HEK293 (cell line): ENCODE data around the gene CPT1A.

ENCODE experiments used
- CTCF ChIA-PET: fragments of 350-600 bp; formaldehyde crosslinking; extraction: SDS; loops from one replicate; lab custom pipeline; 2021; ENCODE audit warnings: antibody characterized with exemption; lab: Yijun Ruan, JAX
- POLR2A ChIA-PET: fragments of 300-600 bp; formaldehyde crosslinking; extraction: SDS; loops from one replicate; lab custom pipeline; 2020; ENCODE audit warnings: antibody characterized with exemption, inconsistent platforms; lab: Yijun Ruan, JAX
- H3K27ac ChIP-seq: fragments of 200-500 bp; sonication (Bioruptor generic); 2 replicates; pipeline ENCODE4 v1.5.1; 2014; ENCODE audit warnings: low read depth, low read length, control low read depth, inconsistent platforms; ENCODE audit errors: extremely low read depth
- H3K36me3 ChIP-seq, 2 experiments: fragments of 200-500 bp in 1 of 2; sonication (Bioruptor generic) in 1 of 2; 1 replicate in 1 of 2; 2 replicates in 1 of 2; pipeline ENCODE4 v1.5.1; 2014 to 2017; ENCODE audit warnings: inconsistent platforms in 2 of 2, low read length in 2 of 2; ENCODE audit not compliant: control insufficient read depth in 2 of 2, insufficient read depth in 1 of 2
- H3K4me1 ChIP-seq: fragments of 200-500 bp; sonication (Bioruptor generic); 2 replicates; pipeline ENCODE4 v1.5.1; 2014; ENCODE audit warnings: mild to moderate bottlenecking, low read length, inconsistent platforms; ENCODE audit not compliant: control insufficient read depth, insufficient read depth
- H3K4me3 ChIP-seq: 2 replicates; pipeline ENCODE4 v1.5.1; 2011; ENCODE audit warnings: low read depth, mild to moderate bottlenecking, control low read depth, low read length, moderate library complexity
- H3K9me3 ChIP-seq: fragments of 200-500 bp; sonication (Bioruptor generic); 2 replicates; pipeline ENCODE4 v1.5.1; 2014; ENCODE audit warnings: low read depth, low read length, inconsistent platforms; ENCODE audit not compliant: control insufficient read depth, insufficient read depth
- GLIS1 ChIP-seq: fragments of 450-650 bp; formaldehyde crosslinking; IDR thresholded peaks from 2 replicates; pipeline ENCODE4 v1.5.1; 2016; ENCODE audit warnings: missing biosample characterization, missing genetic modification characterization
- RBAK ChIP-seq: fragments of 450-650 bp; formaldehyde crosslinking; IDR thresholded peaks from 2 replicates; pipeline ENCODE4 v1.5.1; 2016; ENCODE audit warnings: missing biosample characterization, missing genetic modification characterization
- SP2 ChIP-seq: fragments of 450-650 bp; formaldehyde crosslinking; IDR thresholded peaks from 2 replicates; pipeline ENCODE4 v1.5.1; 2016; ENCODE audit warnings: missing biosample characterization, missing genetic modification characterization
- SP3 ChIP-seq: fragments of 450-650 bp; formaldehyde crosslinking; IDR thresholded peaks from 2 replicates; pipeline ENCODE4 v1.5.1; 2016; ENCODE audit warnings: missing biosample characterization, missing genetic modification characterization
- TRIM28 ChIP-seq: IDR thresholded peaks from 2 replicates; pipeline ENCODE4 v1.6.1; 2011; ENCODE audit warnings: low read length, control low read depth, borderline replicate concordance
- ZBTB7A ChIP-seq: fragments of 450-650 bp; formaldehyde crosslinking; IDR thresholded peaks from 2 replicates; pipeline ENCODE4 v1.5.1; 2016; ENCODE audit warnings: low read depth, missing biosample characterization, missing genetic modification characterization
- ZEB2 ChIP-seq: fragments of 450-650 bp; formaldehyde crosslinking; IDR thresholded peaks from 2 replicates; pipeline ENCODE4 v1.5.1; 2016; ENCODE audit warnings: missing biosample characterization, missing genetic modification characterization
- ZFHX2 ChIP-seq: fragments of 450-650 bp; formaldehyde crosslinking; conservative IDR thresholded peaks from 2 replicates; pipeline ENCODE4 v1.5.1; 2016; ENCODE audit warnings: missing biosample characterization, missing genetic modification characterization
- ZFP3 ChIP-seq: fragments of 450-650 bp; formaldehyde crosslinking; IDR thresholded peaks from 2 replicates; pipeline ENCODE4 v1.5.1; 2016; ENCODE audit warnings: low read depth, missing biosample characterization, missing genetic modification characterization
- ZNF133 ChIP-seq: fragments of 450-650 bp; formaldehyde crosslinking; IDR thresholded peaks from 2 replicates; pipeline ENCODE4 v1.5.1; 2016; ENCODE audit warnings: missing biosample characterization, missing genetic modification characterization
- ZNF184 ChIP-seq: fragments of 450-650 bp; IDR thresholded peaks from 2 replicates; pipeline ENCODE4 v1.5.1; 2018; ENCODE audit warnings: missing biosample characterization, mild to moderate bottlenecking, missing genetic modification characterization
- ZNF311 ChIP-seq: fragments of 450-650 bp; formaldehyde crosslinking; IDR thresholded peaks from 2 replicates; pipeline ENCODE4 v1.5.1; 2017; ENCODE audit warnings: missing biosample characterization, missing genetic modification characterization, borderline replicate concordance
- ZNF561 ChIP-seq: fragments of 450-650 bp; IDR thresholded peaks from 2 replicates; pipeline ENCODE4 v1.5.1; 2018; ENCODE audit warnings: missing biosample characterization, missing genetic modification characterization, borderline replicate concordance
- ZNF600 ChIP-seq: fragments of 450-650 bp; formaldehyde crosslinking; IDR thresholded peaks from 2 replicates; pipeline ENCODE4 v1.5.1; 2016; ENCODE audit warnings: missing biosample characterization, missing genetic modification characterization
- ZNF664 ChIP-seq: fragments of 450-650 bp; formaldehyde crosslinking; IDR thresholded peaks from 2 replicates; pipeline ENCODE4 v1.5.1; 2016; ENCODE audit warnings: missing biosample characterization, missing genetic modification characterization
- ZNF677 ChIP-seq: fragments of 450-650 bp; IDR thresholded peaks from 2 replicates; pipeline ENCODE4 v1.5.0; 2018; ENCODE audit warnings: missing biosample characterization, mild to moderate bottlenecking, missing genetic modification characterization, moderate library complexity
- ZNF830 ChIP-seq: fragments of 450-650 bp; IDR thresholded peaks from 2 replicates; pipeline ENCODE4 v1.5.0; 2018; ENCODE audit warnings: missing biosample characterization, missing genetic modification characterization, low read depth, mild to moderate bottlenecking, moderate library complexity
- TF ChIP-seq, protein P1 (sequence below): fragments of 450-650 bp; formaldehyde crosslinking; conservative IDR thresholded peaks from 2 replicates; pipeline ENCODE4 v1.5.1; 2016; ENCODE audit warnings: low read depth, missing biosample characterization, missing genetic modification characterization
- TF ChIP-seq, protein P2 (sequence below): fragments of 450-650 bp; formaldehyde crosslinking; IDR thresholded peaks from 2 replicates; pipeline ENCODE4; 2016; ENCODE audit warnings: missing biosample characterization, missing genetic modification characterization
- TF ChIP-seq, protein P3 (sequence below): fragments of 450-650 bp; formaldehyde crosslinking; IDR thresholded peaks from 2 replicates; pipeline ENCODE4 v1.5.1; 2016; ENCODE audit warnings: missing biosample characterization, missing genetic modification characterization, borderline replicate concordance
- TF ChIP-seq, protein P4 (sequence below): fragments of 450-650 bp; formaldehyde crosslinking; IDR thresholded peaks from 2 replicates; pipeline ENCODE4 v1.5.1; 2016; ENCODE audit warnings: missing biosample characterization, missing genetic modification characterization
- TF ChIP-seq, protein P5 (sequence below): fragments of 450-650 bp; formaldehyde crosslinking; IDR thresholded peaks from 2 replicates; pipeline ENCODE4 v1.5.1; 2016; ENCODE audit warnings: missing biosample characterization, missing genetic modification characterization
- TF ChIP-seq, protein P6 (sequence below): fragments of 450-650 bp; formaldehyde crosslinking; IDR thresholded peaks from 2 replicates; pipeline ENCODE4 v1.5.1; 2016; ENCODE audit warnings: missing biosample characterization, missing genetic modification characterization
- TF ChIP-seq, protein P7 (sequence below): fragments of 450-650 bp; formaldehyde crosslinking; IDR thresholded peaks from 2 replicates; pipeline ENCODE4 v1.5.1; 2016; ENCODE audit warnings: missing biosample characterization, missing genetic modification characterization

The CPT1A gene

DNA sequence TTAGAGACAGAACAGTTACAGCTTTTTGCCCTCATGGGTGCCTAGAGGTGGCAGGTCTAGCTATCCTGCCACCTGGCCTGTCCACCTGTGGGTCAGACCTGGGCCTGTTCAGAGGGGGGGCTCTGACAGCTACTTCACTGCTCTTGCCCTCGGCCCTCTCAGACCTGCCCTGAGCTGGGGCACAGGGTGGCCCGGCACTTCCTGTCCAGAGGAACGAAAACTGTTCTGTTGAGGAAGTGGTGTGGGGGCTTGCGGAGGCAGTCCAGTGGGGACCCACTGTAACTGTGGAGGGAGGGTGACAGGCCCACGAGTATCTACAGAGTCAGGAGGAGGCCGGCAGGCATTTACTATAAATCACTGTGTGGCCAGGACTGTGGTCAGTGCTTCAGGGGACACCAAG is 106.6 kb downstream of the CPT1A start (continued):
- TF ChIP-seq, protein P1, sequence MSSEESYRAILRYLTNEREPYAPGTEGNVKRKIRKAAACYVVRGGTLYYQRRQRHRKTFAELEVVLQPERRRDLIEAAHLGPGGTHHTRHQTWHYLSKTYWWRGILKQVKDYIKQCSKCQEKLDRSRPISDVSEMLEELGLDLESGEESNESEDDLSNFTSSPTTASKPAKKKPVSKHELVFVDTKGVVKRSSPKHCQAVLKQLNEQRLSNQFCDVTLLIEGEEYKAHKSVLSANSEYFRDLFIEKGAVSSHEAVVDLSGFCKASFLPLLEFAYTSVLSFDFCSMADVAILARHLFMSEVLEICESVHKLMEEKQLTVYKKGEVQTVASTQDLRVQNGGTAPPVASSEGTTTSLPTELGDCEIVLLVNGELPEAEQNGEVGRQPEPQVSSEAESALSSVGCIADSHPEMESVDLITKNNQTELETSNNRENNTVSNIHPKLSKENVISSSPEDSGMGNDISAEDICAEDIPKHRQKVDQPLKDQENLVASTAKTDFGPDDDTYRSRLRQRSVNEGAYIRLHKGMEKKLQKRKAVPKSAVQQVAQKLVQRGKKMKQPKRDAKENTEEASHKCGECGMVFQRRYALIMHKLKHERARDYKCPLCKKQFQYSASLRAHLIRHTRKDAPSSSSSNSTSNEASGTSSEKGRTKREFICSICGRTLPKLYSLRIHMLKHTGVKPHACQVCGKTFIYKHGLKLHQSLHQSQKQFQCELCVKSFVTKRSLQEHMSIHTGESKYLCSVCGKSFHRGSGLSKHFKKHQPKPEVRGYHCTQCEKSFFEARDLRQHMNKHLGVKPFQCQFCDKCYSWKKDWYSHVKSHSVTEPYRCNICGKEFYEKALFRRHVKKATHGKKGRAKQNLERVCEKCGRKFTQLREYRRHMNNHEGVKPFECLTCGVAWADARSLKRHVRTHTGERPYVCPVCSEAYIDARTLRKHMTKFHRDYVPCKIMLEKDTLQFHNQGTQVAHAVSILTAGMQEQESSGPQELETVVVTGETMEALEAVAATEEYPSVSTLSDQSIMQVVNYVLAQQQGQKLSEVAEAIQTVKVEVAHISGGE (tag by site-specific recombination), result no peak
- no peak for TF ChIP-seq ZFHX2 (tag by site-specific recombination)
- TF ChIP-seq, protein P2, sequence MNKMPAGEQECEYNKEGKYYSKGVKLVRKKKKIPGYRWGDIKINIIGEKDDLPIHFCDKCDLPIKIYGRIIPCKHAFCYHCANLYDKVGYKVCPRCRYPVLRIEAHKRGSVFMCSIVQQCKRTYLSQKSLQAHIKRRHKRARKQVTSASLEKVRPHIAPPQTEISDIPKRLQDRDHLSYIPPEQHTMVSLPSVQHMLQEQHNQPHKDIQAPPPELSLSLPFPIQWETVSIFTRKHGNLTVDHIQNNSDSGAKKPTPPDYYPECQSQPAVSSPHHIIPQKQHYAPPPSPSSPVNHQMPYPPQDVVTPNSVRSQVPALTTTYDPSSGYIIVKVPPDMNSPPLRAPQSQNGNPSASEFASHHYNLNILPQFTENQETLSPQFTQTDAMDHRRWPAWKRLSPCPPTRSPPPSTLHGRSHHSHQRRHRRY (tag by site-specific recombination), result no peak
- TF ChIP-seq, protein P3, sequence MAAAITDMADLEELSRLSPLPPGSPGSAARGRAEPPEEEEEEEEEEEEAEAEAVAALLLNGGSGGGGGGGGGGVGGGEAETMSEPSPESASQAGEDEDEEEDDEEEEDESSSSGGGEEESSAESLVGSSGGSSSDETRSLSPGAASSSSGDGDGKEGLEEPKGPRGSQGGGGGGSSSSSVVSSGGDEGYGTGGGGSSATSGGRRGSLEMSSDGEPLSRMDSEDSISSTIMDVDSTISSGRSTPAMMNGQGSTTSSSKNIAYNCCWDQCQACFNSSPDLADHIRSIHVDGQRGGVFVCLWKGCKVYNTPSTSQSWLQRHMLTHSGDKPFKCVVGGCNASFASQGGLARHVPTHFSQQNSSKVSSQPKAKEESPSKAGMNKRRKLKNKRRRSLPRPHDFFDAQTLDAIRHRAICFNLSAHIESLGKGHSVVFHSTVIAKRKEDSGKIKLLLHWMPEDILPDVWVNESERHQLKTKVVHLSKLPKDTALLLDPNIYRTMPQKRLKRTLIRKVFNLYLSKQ, result no peak
- no peak for TF ChIP-seq ZNF664
- TF ChIP-seq, protein P4, sequence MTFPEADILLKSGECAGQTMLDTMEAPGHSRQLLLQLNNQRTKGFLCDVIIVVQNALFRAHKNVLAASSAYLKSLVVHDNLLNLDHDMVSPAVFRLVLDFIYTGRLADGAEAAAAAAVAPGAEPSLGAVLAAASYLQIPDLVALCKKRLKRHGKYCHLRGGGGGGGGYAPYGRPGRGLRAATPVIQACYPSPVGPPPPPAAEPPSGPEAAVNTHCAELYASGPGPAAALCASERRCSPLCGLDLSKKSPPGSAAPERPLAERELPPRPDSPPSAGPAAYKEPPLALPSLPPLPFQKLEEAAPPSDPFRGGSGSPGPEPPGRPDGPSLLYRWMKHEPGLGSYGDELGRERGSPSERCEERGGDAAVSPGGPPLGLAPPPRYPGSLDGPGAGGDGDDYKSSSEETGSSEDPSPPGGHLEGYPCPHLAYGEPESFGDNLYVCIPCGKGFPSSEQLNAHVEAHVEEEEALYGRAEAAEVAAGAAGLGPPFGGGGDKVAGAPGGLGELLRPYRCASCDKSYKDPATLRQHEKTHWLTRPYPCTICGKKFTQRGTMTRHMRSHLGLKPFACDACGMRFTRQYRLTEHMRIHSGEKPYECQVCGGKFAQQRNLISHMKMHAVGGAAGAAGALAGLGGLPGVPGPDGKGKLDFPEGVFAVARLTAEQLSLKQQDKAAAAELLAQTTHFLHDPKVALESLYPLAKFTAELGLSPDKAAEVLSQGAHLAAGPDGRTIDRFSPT (tag by site-specific recombination), result no peak
- TF ChIP-seq TRIM28, result no peak
- TF ChIP-seq ZNF830, result no peak
- no peak for TF ChIP-seq RBAK (tag by site-specific recombination)

DNA sequence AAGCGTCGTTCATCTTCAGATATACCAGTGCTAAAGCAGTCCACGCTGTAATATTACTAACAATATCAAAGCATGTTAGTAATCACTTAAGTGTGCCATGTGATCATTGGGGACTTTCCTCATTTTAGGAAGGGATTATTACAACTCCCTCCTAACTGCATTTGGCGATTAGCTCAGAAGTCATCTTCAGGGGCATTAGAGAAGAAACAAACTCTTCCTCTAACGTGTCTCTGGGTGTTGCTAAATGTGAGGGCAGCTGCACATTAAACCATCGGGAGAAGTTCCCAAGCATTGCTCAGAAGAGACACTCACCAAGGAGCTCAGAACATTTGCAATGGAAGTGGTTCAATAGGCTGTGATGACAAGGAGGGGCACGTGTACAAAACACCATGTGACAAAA is 107.6 kb downstream of the CPT1A start:
- no peaks in the 10 kb centered on the region for H3K4me1 ChIP-seq
- H3K9me3 ChIP-seq, result no peaks in the 10 kb centered on the region
- H3K27ac ChIP-seq, result no peak overlapping the region
- no peak overlapping the region for H3K4me3 ChIP-seq
- ChIA-PET POLR2A (no interaction called here), CTCF (interaction anchor here (0.6 kb wide), 1 partner anchor 12 kb away, joined by 4 read pairs; no protein-coding TSS in a partner anchor)
- H3K36me3 ChIP-seq, result no peaks in the 10 kb centered on the region
- TF ChIP-seq SP2 (tag by site-specific recombination) (no peak), ZNF184 (tag by site-specific recombination) (no peak), ZEB2 (tag by site-specific recombination) (no peak), ZNF133 (tag by site-specific recombination) (no peak), ZNF600 (tag by site-specific recombination) (no peak), ZNF311 (tag by site-specific recombination) (no peak), ZNF561 (tag by site-specific recombination) (no peak), ZNF677 (tag by site-specific recombination) (no peak), SP3 (tag by site-specific recombination) (no peak), GLIS1 (no peak), ZBTB7A (tag by site-specific recombination) (no peak), ZFP3 (tag by site-specific recombination) (no peak)
- TF ChIP-seq, protein P5, sequence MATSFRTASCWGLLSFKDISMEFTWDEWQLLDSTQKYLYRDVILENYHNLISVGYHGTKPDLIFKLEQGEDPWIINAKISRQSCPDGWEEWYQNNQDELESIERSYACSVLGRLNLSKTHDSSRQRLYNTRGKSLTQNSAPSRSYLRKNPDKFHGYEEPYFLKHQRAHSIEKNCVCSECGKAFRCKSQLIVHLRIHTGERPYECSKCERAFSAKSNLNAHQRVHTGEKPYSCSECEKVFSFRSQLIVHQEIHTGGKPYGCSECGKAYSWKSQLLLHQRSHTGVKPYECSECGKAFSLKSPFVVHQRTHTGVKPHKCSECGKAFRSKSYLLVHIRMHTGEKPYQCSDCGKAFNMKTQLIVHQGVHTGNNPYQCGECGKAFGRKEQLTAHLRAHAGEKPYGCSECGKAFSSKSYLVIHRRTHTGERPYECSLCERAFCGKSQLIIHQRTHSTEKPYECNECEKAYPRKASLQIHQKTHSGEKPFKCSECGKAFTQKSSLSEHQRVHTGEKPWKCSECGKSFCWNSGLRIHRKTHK, result no peak
- TF ChIP-seq, protein P6, sequence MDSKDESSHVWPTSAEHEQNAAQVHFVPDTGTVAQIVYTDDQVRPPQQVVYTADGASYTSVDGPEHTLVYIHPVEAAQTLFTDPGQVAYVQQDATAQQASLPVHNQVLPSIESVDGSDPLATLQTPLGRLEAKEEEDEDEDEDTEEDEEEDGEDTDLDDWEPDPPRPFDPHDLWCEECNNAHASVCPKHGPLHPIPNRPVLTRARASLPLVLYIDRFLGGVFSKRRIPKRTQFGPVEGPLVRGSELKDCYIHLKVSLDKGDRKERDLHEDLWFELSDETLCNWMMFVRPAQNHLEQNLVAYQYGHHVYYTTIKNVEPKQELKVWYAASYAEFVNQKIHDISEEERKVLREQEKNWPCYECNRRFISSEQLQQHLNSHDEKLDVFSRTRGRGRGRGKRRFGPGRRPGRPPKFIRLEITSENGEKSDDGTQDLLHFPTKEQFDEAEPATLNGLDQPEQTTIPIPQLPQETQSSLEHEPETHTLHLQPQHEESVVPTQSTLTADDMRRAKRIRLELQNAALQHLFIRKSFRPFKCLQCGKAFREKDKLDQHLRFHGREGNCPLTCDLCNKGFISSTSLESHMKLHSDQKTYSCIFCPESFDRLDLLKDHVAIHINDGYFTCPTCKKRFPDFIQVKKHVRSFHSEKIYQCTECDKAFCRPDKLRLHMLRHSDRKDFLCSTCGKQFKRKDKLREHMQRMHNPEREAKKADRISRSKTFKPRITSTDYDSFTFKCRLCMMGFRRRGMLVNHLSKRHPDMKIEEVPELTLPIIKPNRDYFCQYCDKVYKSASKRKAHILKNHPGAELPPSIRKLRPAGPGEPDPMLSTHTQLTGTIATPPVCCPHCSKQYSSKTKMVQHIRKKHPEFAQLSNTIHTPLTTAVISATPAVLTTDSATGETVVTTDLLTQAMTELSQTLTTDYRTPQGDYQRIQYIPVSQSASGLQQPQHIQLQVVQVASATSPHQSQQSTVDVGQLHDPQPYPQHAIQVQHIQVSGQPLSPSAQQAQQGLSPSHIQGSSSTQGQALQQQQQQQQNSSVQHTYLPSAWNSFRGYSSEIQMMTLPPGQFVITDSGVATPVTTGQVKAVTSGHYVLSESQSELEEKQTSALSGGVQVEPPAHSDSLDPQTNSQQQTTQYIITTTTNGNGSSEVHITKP (tag by site-specific recombination), result no peak
- TF ChIP-seq, protein P7, sequence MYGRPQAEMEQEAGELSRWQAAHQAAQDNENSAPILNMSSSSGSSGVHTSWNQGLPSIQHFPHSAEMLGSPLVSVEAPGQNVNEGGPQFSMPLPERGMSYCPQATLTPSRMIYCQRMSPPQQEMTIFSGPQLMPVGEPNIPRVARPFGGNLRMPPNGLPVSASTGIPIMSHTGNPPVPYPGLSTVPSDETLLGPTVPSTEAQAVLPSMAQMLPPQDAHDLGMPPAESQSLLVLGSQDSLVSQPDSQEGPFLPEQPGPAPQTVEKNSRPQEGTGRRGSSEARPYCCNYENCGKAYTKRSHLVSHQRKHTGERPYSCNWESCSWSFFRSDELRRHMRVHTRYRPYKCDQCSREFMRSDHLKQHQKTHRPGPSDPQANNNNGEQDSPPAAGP (tag by site-specific recombination), result no peak
